Measurements from ENCODE around the gene NLRP3.
"Not testable (repeated sequence)": the region's sequence is repeated elsewhere in the genome, so short reads cannot be mapped to it uniquely, and the experiment has no call there.

NLRP3 gene

DNA sequence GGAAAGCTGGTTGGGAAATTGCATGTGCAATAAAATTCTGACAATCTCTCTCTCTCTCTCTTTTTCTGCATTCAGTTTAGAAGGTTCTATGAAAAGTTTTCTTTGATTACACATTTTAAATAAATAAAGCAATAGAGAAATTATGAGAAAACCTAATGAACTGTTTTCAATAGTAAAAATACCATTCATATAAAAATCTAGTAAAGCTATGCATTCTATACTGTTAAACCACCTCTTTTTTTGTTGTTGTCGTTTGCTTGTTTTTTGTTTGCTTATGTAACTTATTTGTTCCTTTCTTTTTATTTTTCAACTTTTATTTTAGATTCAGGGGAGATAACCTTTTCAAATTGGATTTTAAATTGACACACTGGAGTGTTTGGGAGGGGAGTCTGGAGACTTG, 56.1 kb downstream of the NLRP3 start:
- no peak for DNase-seq

DNA sequence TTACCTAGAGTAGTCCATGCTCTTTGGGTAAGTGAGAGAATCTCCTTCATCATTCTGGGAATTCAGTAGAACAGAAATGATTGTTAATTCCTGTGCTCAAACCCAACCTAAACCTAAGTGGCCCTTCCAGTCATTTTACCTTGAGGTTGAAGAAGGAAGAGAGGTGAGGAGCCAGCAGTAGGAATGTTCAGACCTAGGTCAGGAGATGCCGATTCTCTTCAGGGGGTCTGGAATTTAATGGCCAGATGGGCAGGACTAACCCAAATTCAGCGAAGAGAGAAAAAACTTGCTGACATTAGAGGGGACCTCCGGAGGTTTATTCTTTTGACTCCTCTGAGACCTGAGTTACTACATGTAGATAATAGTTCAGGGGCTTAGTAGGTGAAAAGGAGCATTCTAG, 58.4 kb downstream of the NLRP3 start:
- no peak for DNase-seq

DNA sequence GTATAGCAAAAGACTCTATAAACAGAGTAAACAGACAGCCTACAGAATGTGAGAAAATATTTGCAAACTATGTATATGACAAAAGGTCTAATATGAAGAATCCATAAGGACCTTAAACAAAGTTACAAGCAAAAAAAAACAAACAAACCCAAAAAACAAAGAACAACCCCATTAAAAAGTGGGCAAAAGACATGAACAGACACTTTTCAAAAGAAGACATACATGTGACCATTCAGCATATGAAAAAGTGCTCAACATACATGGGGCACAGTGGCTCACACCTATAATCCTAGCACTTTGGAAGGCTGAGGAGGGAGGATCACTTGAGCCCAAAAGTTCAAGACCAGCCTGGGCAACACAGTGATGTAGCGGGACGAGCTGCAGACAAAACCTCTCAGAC, 59.8 kb downstream of the NLRP3 start:
- no peak for DNase-seq

DNA sequence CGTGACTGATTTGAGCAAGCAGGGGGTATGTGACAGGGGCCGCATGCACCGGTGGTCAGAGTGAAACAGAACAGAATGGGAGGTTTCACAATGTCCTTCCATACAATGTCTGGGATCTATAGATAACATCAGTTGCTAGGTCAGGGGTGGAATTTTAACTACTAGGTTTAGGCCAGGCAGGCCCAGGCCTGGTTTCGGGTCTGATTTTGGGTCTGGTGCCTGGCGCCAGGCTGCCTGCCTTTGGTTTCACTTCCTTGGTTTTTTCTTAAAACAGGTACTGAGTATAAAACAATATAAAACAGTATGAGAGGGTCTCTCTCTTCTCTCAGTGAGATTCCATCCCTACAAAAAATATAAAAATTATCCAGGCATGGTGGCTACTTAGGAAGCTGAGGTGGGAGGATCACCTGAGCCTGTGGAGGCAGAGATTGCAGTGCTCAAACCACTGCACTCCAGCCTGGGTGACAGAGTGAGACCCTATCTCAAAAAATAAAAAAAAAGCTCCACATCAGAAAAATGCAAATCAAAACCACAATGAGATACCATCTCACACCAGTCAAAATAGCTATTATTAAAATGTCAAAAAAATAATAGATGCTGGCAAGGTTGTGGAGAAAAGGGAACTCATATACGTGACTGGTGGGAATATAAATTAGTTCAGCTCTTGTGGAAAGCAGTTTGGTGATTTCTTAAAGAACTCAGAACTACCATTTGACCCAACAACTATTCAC, 60.5 kb downstream of the NLRP3 start:
- not testable (repeated sequence) for DNase-seq

DNA sequence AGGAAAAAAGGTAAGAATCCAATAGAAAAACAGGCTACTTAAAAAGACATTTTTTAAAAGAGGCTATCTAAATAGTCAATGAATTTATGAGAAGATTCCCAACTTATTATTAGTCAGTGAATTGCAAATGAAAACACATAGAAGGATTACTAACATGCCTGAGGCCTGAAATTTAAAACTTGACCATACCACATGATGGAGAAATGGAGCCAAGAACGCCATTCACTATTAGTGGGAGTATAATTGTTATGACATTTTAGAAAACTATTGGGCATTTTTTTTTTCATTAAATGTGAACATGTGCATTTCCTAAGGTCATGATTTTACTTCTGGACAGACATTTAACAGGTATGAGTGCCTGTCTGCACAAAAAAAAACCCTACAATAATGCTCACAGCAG, 66.8 kb downstream of the NLRP3 start:
- DNase-seq, result no peak

DNA sequence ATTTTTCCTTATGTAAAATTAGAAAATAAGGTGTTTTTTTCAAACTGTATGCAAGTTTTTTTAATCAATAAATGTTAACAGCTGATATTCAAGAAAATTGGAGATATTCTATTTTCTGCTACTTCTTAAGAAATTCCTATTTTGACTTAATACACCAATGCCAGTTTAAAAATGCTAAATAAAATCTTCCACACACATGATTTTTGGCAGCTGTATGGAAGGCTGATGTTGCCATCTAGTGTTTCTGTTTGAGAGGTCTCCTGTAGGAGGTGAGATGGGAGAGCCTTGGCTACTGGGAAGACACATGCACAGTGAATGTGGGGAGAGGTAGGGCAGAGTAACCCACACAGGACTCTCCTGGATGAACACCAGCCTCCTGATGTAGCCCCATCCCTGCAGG, 71.1 kb downstream of the NLRP3 start:
- peak in 1 of 2 experiments; percentile 15 for DNase-seq

DNA sequence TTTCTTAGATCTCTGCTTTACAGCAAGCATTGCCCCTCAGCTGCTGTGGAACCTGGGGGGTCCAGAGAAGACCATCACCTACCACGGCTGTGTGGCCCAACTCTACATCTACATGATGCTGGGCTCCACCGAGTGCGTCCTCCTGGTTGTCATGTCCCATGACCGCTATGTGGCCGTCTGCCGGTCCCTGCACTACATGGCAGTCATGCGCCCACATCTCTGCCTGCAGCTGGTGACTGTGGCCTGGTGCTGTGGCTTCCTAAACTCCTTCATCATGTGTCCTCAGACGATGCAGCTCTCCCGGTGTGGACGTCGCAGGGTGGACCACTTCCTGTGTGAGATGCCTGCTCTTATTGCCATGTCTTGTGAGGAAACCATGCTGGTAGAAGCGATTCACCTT, 75.4 kb downstream of the NLRP3 start:
- DNase-seq, result no peak

DNA sequence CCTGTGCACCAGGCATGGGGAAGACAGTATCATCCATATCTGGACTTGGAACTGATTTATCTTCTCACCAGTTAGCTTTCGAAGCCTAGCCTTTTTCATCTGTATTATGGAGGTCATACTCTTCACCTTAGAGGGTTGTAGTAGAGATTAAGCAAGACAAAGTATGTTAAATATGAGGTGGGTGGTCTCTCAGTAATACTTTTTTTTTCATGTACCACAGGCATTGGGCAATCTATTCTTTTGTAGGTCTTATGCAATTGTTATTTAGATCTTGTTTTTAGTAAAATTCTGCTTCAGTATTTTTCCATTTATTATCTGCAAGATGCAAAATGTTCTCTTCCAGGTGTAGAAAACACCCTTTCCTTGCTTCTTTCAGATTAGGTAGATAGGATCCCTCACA, 77.1 kb downstream of the NLRP3 start:
- DNase-seq, result no peak

DNA sequence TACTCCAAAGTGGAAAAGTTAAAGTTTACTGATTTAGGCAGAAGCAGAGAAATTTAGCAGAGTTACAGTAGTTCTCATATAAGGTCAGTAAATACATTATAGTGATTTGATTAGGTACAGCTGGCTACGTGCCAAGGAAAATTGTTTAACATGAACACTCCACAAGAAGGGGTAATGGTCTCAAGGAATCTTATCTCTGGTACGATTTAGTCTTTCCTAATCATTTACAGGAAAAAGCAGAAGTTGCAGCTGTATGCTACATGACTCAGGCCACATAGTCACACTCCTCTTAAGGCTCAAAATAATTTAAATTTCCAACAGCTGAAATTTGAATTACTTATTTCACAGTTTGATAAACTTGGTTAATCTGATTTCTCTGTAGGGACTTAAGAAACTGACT, 78.8 kb downstream of the NLRP3 start:
- no peak for DNase-seq

DNA sequence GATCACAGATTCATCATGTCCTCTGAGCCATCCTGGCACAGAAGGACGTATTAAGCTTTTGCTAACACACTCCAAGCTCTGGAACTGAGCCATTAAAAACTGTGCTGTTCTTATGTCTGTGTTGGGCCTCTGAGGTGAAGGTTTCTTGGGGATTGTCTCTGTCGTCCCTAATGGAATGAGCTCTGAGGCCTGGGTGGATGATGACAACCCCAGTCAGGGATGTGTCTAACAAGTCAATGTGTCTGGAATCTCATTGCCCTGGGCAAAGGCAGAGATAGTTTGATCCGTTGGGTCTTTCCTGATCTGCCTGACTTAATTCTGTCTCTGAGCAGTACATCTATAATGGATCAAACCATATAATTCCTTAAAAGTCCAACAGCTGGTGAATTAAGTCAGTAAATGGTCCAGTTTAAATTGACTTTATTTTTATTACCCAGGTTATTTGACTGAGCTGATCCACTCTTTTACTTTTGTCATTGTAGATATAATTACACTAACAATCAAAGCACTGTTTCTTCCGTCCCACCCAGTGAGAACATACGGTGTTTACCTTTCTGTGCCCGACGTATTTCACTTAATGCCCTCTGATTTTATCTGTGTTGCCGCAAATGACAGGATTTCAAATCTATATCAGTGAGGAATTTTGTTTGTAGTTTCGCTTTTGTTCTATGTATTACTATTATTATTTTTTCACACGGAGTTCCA, 80.8 kb downstream of the NLRP3 start:
- no peak for DNase-seq
